T-helper 17 cell (primary cell): Measurements from ENCODE around the gene ARHGAP30. TPM values are rescaled to one million over a fixed set of nuclear protein-coding genes. Genes with fewer than 3 reads are reported as not detected.

Experiments
- ATAC-seq: fragments of 150-1000 bp; cut with Tn5 transposase; 2 replicates; pipeline ENCODE4 v1.10.0; 2021; ENCODE audit warnings: mild to moderate bottlenecking, moderate library complexity
- DNase-seq, 3 donors: peaks; one replicate each; pipeline versions ENCODE4 v3.0.0 to v3.0.0-alpha.2; 2020 to 2021
- H3K9me3 ChIP-seq: one replicate; pipeline ENCODE4 v1.7.0; 2013; ENCODE audit warnings: low read length, mild to moderate bottlenecking; ENCODE audit not compliant: control insufficient read depth, poor library complexity, severe bottlenecking
- H3K27ac Mint-ChIP-seq: one replicate; pipeline ENCODE4 v1.8.0; 2022; ENCODE audit warnings: mild to moderate bottlenecking, moderate library complexity, mixed read lengths
- H3K27me3 Mint-ChIP-seq: one replicate; pipeline ENCODE4 v1.8.0; 2022; ENCODE audit warnings: mixed read lengths
- H3K36me3 Mint-ChIP-seq: one replicate; pipeline ENCODE4 v1.8.0; 2022; ENCODE audit warnings: low read depth, mixed read lengths
- H3K4me1 Mint-ChIP-seq: one replicate; pipeline ENCODE4 v1.8.0; 2022; ENCODE audit warnings: mild to moderate bottlenecking, mixed read lengths
- H3K4me3 Mint-ChIP-seq: one replicate; pipeline ENCODE4 v1.8.0; 2022; ENCODE audit warnings: mild to moderate bottlenecking, moderate library complexity, mixed read lengths
- total RNA-seq, 4 donors: library from RNA in 2 of 4; stranded (reverse) in 2 of 4; gene quantifications; one replicate each; pipeline ENCODE4 v1.2.3 and lab custom pipeline; 2022 to 2026

The ARHGAP30 gene
- total RNA-seq, 2 donors from 2014 or later: 156 to 189 TPM

DNA sequence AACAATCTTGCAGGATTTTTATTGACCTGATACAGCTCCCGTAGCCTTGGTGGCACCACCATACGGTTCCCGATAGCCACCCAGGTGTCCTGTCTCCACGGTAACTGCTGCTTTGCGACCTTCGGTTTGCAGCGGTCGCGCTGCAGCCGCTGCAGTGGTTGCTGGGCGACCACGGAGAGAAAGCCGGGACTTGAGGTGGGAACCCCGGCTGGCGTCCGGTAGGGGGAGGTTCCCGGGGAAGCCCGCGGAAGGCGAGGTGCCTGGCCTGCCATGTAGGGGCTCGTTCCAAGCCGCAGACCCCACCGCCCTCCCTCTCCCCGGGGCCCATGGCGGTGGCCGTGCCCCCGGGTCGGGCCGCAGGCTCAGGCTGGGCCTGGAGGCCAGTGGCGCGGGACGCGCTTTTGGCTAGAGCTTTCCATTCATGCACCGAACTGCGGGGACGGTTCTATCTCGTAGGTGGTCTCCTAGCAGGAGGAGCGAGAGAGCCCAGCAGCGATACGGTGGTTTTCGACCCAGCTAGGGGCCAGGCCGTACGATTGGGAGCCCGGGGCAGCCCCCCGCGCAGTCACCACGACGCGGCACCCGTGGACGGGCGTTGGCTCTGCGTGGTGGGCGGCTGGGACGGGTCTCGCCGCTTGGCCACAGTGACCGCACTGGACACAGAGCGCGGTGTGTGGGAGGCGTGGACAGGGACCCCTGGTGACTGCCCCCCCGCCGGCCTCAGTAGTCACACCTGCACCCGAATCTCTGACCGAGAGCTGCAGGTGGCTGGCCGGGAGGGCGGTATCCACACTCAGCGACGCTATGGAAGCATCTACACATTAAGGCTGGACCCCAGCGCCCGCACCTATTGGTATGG lies 28.7 kb upstream of the ARHGAP30 start, which contains the start of gene KLHDC9:
Gene KLHDC9, plus strand, starts transcription at position 152 of the 859 bp plus-strand sequence. Its CDS starts 175 bp downstream, at position 327.
- H3K36me3 Mint-ChIP-seq: peaks cover 3% of the 10 kb centered on the region

DNA sequence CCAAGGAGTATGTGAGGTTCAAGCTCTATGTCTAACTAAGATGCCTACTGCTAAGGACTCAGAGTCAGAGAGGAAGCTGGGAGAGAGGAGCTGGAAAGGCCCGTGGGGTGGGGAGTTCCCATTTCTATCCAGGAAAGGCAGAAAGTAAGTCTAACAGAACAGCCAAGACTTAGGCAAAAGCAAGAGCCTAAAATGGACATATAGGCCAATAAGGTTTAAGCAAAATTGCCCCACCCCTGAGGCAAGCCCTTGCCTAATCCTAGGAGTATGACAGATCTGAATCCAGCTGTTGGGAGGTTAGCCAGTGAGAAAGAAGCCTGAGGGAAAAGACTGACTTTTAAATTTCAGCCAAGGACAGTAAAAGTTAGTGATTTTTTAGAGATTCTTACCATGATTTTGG lies 26.8 kb upstream of the ARHGAP30 start:
- Mint-ChIP-seq H3K27ac (peak overlapping the region; percentile 97), H3K27me3 (no peaks in the 10 kb centered on the region), H3K4me1 (peaks cover 22% of the 10 kb centered on the region), H3K4me3 (peak overlapping the region; percentile 86), H3K36me3 (no peaks in the 10 kb centered on the region)
- DNase-seq: no peak
- ATAC-seq: no peak
- H3K9me3 ChIP-seq: no peaks in the 10 kb centered on the region

More for the DNA sequence above, 28.7 kb upstream of the ARHGAP30 start, which contains the start of gene KLHDC9:
- peaks cover 22% of the 10 kb centered on the region for H3K4me1 Mint-ChIP-seq
- DNase-seq (peak; percentile 47 to 68 (median 56)), ATAC-seq (peak; percentile 79)
- H3K27ac Mint-ChIP-seq: peak within 1 kb of the TSS; percentile 97
- no peaks in the 10 kb centered on the region for H3K9me3 ChIP-seq
- H3K27me3 Mint-ChIP-seq: no peaks in the 10 kb centered on the region
- peak within 1 kb of the TSS; percentile 86 for H3K4me3 Mint-ChIP-seq

DNA sequence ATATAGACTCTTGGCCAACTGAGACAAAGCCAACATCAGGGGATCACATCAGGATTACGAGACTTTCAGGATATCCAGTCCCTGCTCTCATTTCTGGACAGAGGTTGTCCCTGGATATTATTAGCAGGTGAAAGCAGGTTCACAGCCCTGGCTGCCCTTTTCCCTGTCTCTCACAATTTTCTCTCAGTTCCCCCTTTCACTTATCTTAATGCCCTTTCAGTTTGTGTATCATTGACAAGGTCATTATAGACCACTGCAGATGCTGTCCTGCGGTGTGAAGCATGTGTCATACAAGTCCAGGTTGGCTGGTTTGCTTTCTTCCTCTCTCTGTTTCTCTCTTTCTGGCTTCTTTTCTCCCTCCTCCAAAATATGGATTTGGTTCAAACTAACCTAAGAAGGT lies 26.3 kb upstream of the ARHGAP30 start:
- H3K27me3 Mint-ChIP-seq: no peaks in the 10 kb centered on the region
- peak overlapping the region; percentile 97 for H3K27ac Mint-ChIP-seq
- no peak for ATAC-seq
- no peak overlapping the region for H3K4me3 Mint-ChIP-seq
- no peaks in the 10 kb centered on the region for H3K9me3 ChIP-seq
- H3K36me3 Mint-ChIP-seq: no peaks in the 10 kb centered on the region
- H3K4me1 Mint-ChIP-seq: peaks cover 22% of the 10 kb centered on the region
- DNase-seq: no peak

DNA sequence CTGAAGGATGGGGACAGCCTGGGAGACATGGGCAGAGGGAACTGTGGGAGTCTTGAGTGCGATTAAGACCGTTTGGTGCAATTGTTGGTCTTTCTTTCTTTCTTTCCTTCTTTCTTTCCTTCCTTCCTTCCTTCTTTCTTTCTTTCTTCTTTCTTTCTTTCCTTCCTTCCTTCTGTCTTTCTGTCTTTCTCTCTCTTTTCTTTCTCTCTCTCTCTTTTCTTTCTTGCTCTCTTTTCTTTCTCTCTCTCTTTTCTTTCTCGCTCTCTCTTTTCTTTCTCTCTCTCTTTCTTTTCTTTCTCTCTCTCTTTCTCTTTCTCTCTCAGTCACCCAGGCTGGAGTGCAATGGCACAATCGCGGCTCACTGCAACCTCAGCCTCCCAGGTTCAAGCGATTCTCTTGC lies 25.5 kb upstream of the ARHGAP30 start:
- Mint-ChIP-seq H3K4me1 (peaks cover 24% of the 10 kb centered on the region), H3K36me3 (no peaks in the 10 kb centered on the region), H3K27ac (peak overlapping the region; percentile 59), H3K4me3 (peak overlapping the region; percentile 19), H3K27me3 (no peaks in the 10 kb centered on the region)
- no peaks in the 10 kb centered on the region for H3K9me3 ChIP-seq
- DNase-seq: no peak
- ATAC-seq: no peak

DNA sequence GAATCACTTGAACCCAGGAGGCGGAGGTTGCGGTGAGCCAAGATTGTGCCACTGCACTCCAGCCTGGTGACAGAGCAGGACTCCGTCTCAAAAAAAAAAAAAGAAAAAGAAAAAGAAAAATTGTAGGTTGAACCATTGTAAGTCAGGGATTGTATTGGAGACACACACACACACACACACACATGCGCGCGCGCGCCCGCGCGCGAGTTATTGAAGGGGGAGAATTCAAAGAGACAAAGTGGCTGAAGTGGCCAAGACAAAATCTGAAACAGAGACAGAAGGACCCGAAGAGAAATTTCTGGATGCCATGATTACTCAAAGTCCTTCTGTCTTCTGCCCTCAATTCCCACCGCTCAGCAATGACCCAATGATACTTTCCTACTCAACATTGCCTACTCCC lies 24.8 kb upstream of the ARHGAP30 start:
- no peak overlapping the region for H3K27ac Mint-ChIP-seq
- ATAC-seq: no peak
- no peak for DNase-seq
- no peak overlapping the region for H3K4me3 Mint-ChIP-seq
- H3K27me3 Mint-ChIP-seq: no peaks in the 10 kb centered on the region
- no peaks in the 10 kb centered on the region for H3K9me3 ChIP-seq
- H3K36me3 Mint-ChIP-seq: no peaks in the 10 kb centered on the region
- H3K4me1 Mint-ChIP-seq: peaks cover 24% of the 10 kb centered on the region

DNA sequence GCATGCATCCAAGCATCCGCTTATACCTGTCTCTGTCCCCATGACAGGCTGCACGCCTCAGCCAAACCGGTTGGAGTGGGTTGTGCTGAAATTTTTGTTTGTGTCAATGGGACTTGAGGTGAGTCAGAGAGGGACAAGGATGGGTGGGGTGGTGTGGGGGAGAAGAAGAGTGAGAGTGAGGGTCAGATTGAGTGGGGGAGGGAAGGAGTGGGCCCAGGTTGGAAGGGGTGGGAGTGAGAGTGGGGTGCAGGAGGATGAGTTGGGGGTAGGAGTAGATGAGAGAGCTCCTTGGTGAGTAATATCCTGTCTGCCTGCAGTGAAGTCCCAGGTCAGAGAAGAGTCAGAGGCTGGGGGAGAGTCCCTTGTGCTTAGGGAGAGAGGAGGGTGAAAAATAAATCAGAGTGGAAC lies 22.9 kb upstream of the ARHGAP30 start:
- Mint-ChIP-seq H3K4me3 (no peak overlapping the region), H3K36me3 (no peaks in the 10 kb centered on the region), H3K4me1 (peaks cover 15% of the 10 kb centered on the region), H3K27me3 (no peaks in the 10 kb centered on the region), H3K27ac (no peak overlapping the region)
- DNase-seq (no peak), ATAC-seq (peak; percentile 41)
- H3K9me3 ChIP-seq: no peaks in the 10 kb centered on the region

DNA sequence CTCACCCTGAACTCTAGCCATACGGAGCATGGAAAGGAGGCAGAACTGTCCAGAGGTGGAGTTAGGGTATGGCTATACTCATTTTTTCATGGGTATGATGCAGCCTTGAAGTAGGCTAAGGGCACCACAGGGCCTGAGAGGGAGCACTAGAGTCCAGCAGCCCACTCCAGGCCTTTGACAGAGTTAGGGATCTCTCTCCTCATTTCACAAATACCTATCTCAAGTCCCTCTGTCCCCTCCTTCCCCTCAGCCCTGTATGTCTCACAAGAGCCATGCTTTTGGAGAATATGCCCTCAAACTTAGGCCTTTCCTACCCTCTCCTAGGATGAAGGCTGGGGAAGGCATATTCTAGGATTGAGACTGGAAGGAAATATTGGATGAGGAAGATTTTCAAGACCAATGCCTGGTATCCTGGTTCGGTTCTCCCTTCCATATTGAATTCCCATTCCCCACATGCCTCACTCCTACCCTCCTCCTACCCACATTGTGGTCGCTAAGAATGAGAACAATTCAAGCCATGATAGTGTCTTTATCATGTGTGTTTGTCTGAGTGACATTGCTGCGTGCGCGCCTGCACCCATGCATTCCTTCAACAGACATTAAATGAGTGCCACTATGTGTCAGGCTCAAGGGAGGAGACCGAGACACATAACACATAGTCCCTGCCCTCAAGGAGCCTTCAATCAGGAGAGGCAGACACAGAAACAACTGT lies 22.3 kb upstream of the ARHGAP30 start:
- Mint-ChIP-seq H3K4me3 (no peak overlapping the region), H3K27ac (no peak overlapping the region), H3K36me3 (no peaks in the 10 kb centered on the region), H3K27me3 (no peaks in the 10 kb centered on the region), H3K4me1 (peaks cover 10% of the 10 kb centered on the region)
- no peaks in the 10 kb centered on the region for H3K9me3 ChIP-seq
- DNase-seq (no peak), ATAC-seq (no peak)

DNA sequence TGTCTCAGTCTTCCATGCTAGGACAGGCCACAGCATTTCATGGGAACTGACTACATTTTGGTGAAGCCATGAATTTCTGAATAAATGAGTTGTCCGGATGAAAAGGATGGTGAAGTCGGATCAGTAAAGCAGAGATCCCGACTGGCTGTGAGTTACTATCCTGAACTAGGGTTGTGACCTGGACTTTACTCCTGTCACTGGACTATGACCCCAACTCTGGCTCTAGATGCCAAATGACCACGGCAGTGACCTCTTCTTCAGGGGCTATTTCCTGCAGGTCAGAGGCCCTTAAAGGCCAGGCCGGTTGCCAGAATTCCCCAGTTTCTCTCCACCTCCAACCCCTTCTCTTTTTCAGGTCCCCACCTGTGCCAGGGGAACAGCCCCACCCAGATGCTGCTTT lies 21.4 kb upstream of the ARHGAP30 start:
- Mint-ChIP-seq H3K4me3 (no peak overlapping the region), H3K27ac (no peak overlapping the region), H3K27me3 (no peaks in the 10 kb centered on the region), H3K4me1 (peaks cover 6% of the 10 kb centered on the region), H3K36me3 (peaks cover under 1% of the 10 kb centered on the region)
- DNase-seq (no peak), ATAC-seq (no peak)
- H3K9me3 ChIP-seq: no peaks in the 10 kb centered on the region

DNA sequence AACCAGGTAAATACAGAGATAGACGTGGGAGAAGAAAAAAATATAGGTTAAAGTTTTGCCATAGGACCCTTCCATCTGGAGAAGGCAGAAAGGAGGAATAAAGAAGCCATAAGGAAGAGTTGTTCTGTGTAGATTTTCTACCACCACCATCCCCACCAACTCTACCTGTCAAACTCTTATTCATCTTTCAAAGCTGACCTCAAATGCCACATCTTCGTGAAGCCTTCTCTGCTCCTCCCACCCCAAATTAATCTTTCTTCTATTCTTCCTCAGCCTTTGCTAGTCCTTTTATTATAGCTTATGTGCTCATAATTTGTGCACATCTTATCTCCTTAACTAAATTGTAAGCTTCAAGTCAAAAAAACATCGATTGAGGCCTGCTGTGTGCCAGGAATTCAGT lies 20.9 kb upstream of the ARHGAP30 start:
- H3K36me3 Mint-ChIP-seq: peaks cover 3% of the 10 kb centered on the region
- no peaks in the 10 kb centered on the region for H3K27me3 Mint-ChIP-seq
- no peak overlapping the region for H3K4me3 Mint-ChIP-seq
- ATAC-seq (no peak), DNase-seq (no peak)
- no peaks in the 10 kb centered on the region for H3K9me3 ChIP-seq
- peaks cover 9% of the 10 kb centered on the region for H3K4me1 Mint-ChIP-seq
- no peak overlapping the region for H3K27ac Mint-ChIP-seq

DNA sequence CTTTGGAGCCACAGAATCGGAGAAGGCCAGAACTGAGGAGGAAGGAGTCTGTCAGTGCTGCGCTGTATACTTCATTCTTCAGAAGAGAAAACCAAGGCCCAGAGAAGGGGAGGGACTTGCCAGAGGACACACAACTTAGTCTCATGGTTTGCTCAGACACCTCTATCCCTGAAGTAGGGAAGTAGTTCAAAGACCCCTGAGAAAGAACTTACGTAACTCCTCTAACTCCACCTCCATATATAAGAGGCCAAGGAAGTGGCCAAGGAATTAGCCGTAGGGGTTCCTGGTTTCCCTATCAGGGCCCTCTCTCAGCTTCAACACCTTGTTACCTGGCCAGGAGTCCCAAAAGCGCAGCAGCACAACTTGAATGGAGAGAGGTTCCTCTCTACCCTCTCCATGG lies 20.2 kb upstream of the ARHGAP30 start:
- Mint-ChIP-seq H3K36me3 (peaks cover 3% of the 10 kb centered on the region), H3K27ac (no peak overlapping the region), H3K27me3 (no peaks in the 10 kb centered on the region), H3K4me1 (peaks cover 9% of the 10 kb centered on the region), H3K4me3 (no peak overlapping the region)
- H3K9me3 ChIP-seq: no peaks in the 10 kb centered on the region
- DNase-seq (no peak), ATAC-seq (no peak)

DNA sequence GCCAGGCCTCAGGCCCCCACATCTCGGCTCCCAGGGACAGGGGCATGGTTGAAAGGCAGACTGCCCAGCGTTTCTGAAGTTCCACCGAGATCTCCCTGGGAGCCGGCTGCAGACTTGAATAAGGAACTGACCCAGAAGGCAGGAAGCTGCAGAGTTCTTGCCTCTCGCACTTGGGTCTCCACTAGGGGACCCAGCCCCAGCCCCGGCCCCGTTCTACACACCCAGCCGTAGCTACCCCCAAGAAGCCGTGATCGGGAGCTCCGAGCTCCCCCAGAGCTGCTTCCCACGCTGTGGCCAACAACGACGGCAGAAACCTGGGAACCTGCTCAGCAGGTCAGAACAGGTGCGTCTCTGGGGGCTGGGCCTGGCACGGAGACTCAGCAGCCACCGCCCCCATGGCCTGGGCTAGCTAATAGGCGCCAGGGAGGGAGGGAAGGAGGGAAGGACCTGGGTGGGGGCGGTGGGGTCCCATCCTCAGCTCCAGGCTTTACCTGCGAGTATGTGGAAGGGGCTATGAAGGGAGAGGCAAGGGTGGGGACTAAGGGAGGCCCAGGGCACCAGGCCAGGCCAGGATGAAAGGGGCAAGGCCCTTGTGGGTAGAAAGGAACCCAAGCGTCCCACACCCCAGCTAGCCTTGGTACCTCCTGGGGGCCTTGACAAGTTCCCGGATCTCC lies 19.7 kb upstream of the ARHGAP30 start, which contains the start of gene NECTIN4:
Gene NECTIN4, minus strand, starts transcription at position 308 of the 674 bp plus-strand sequence. Its CDS starts 262 bp downstream, at position 46.
- no peak within 1 kb of the TSS for H3K4me3 Mint-ChIP-seq
- no peak for DNase-seq

DNA sequence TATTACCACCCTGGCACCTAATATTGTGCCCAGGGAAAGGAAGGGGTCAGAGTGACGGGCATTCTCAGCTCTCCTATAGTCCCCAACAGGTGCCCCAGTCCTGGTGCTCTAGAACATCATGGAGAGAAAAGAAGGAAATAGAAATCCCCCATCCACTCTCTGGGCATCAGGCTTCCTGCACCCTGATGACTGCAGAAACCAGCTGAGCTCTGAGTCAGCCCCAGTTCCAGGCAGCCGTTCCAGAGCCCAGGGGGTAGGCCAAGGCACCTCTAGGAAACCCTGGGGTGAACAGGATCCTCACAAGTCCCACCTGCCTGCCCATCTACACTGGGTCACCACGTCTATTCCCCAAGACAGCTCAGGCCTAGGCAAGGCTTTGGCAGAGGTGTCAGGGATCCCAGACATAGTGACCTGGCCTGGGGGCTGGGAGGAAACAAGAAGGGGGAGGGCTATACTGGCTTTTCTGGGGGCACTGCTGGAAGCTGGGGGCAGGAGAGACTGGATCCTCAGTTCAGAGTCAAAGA lies 19.0 kb upstream of the ARHGAP30 start:
- H3K4me3 Mint-ChIP-seq: no peak overlapping the region
- peak overlapping the region; percentile 39 for H3K27ac Mint-ChIP-seq
- no peaks in the 10 kb centered on the region for H3K9me3 ChIP-seq
- no peak for ATAC-seq
- peaks cover 3% of the 10 kb centered on the region for H3K36me3 Mint-ChIP-seq
- H3K4me1 Mint-ChIP-seq: peaks cover 11% of the 10 kb centered on the region
- no peak for DNase-seq
- H3K27me3 Mint-ChIP-seq: no peaks in the 10 kb centered on the region

More for the DNA sequence above, 19.7 kb upstream of the ARHGAP30 start, which contains the start of gene NECTIN4:
- Mint-ChIP-seq H3K27ac (peak within 1 kb of the TSS; percentile 39), H3K4me1 (peaks cover 9% of the 10 kb centered on the region), H3K27me3 (no peaks in the 10 kb centered on the region), H3K36me3 (peaks cover 3% of the 10 kb centered on the region)
- H3K9me3 ChIP-seq: no peaks in the 10 kb centered on the region
- no peak for ATAC-seq

DNA sequence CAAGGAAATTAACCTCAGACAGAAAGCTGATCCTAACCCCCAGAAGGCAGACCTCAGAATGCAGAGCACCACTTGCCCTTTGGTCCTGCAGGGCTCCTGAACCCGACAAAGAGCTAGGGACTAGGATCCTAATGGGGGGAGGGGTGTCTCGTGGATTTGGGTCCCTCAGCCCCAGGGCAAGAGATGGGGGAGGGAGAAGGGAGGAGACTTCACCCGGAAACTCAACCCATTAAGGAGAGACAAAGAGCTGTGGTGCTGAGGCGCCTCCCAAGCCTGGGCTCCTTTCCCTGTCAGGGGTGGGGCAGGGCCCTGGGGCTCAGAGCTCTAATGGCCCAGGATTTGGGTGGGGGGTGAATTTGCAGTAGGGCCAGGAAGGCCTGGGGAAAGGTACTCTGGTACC lies 16.8 kb upstream of the ARHGAP30 start:
- ATAC-seq: no peak
- DNase-seq: no peak
- H3K27ac Mint-ChIP-seq: peak overlapping the region; percentile 69
- H3K9me3 ChIP-seq: no peaks in the 10 kb centered on the region
- H3K4me1 Mint-ChIP-seq: peaks cover 14% of the 10 kb centered on the region
- peaks cover 3% of the 10 kb centered on the region for H3K36me3 Mint-ChIP-seq
- H3K4me3 Mint-ChIP-seq: no peak overlapping the region
- no peaks in the 10 kb centered on the region for H3K27me3 Mint-ChIP-seq
